Mucosa of descending colon (tissue), 3 donors: Measurements from ENCODE around the gene DNAI1. TPM values are rescaled to one million over a fixed set of nuclear protein-coding genes. Genes with fewer than 3 reads are reported as not detected.

Experiments
- ATAC-seq: fragments of 200-7000 bp; cut with Tn5 transposase; one replicate; pipeline ENCODE4 v1.9.1; 2020; ENCODE audit warnings: mild to moderate bottlenecking, moderate library complexity
- DNase-seq, 3 donors: peaks; one replicate each; pipeline ENCODE4 v3.0.0-alpha.2; 2020
- H3K36me3 ChIP-seq: fragments of 200-600 bp; one replicate; pipeline ENCODE4 v1.8.0; 2021; ENCODE audit warnings: low read depth, mild to moderate bottlenecking
- H3K4me1 ChIP-seq: fragments of 200-600 bp; one replicate; pipeline ENCODE4 v1.8.0; 2021; ENCODE audit warnings: low read depth, mild to moderate bottlenecking
- H3K4me3 ChIP-seq: fragments of 200-600 bp; one replicate; pipeline ENCODE4 v1.8.0; 2021; ENCODE audit warnings: mild to moderate bottlenecking
- H3K9me3 ChIP-seq: fragments of 200-600 bp; one replicate; pipeline ENCODE4 v1.8.0; 2021; ENCODE audit warnings: mild to moderate bottlenecking
- CTCF ChIP-seq: fragments of 200-600 bp; IDR thresholded peaks from one replicate; pipeline ENCODE4 v1.8.0; 2022; ENCODE audit warnings: antibody characterized with exemption, mild to moderate bottlenecking
- intact Hi-C, 2 donors: fragments of 100-400 bp; cut with DNase I in 1 of 2; cut with micrococcal nuclease in 1 of 2; formaldehyde crosslinking; loops; one replicate each; pipeline versions ENCODE4 v1.11.0 to v1.11.1; 2022; cut with DNase I, micrococcal nuclease
- total RNA-seq, 3 donors: library from RNA; stranded (reverse); fragmentation: NEBNext Ultra II Directional in 2 of 3; extraction: Animal tissue kit (Norgen Biotek cat#: 25700) in 2 of 3; gene quantifications; one replicate each; pipeline versions ENCODE4 v1.2.1 to v1.2.4, GENCODE V29; 2021 to 2023
- donor health status: DM: no; HTN: no; CAD: no; lungs with moderate emphysema.
- donor health status: DM: no; HTN: no; CAD: no.
- donor health status: DM: no; HTN: yes; CAD: no.

The DNAI1 gene
- total RNA-seq, 3 donors from 2014 or later: not detected

DNA sequence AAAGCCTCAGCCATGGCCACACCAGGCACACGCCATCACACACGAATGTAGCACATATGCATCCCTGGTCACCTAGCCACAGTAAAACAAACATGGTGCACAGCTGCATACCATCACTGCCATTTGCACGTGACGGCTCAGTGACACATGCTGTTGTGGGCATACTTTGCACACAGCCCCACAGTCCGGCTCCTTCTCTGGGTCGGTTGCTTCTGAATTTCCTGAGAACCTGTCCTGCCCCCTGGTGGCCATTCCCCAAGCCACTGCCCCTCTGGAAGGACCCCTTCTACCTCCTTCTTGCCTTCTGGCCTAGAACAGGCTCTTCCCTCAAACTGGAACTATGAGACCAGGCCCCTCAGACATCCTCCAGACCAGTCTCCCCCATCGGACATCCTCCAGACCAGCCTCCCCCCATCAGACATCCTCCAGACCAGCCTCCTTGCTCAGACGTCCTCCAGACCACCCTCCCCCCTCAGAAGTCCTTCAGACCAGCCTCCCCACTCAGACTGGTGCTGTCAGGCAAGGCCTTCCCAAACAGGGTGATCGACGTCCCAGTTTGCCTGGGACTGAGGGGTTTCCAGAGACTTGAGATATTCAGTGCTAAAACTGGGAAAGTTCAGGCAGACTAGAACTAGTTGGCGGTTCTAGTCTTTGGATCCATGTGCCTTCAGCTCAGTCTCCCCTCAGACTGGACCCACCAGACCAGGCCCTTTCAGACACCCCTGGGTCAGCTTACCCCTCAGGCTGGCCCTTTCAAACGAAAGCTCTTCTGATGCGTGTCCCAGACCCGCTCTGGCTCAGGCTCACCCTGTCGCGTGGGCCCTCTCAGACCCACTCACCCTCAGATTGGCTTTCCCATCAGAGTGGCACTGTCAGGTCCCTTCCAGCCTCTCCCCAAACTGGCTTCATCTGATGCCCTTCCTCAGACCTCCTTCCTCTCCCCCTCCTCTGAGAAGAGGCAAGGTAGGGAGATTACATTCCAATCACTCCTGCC is 88.5 kb downstream of the DNAI1 start:
- Histone ChIP-seq H3K4me3 (no peak overlapping the region), H3K4me1 (no peaks in the 10 kb centered on the region), H3K36me3 (no peaks in the 10 kb centered on the region), H3K9me3 (no peaks in the 10 kb centered on the region)
- peak; percentile 40 for TF ChIP-seq CTCF
- DNase-seq (peak in 2 of 3 donors; percentile 66 to 80), ATAC-seq (peak; percentile 69)
- intact Hi-C loops: loop anchor here (5.0 to 10.0 kb wide), 2 partner anchors 45 to 48 kb away; no protein-coding TSS in a partner anchor

- Histone ChIP-seq H3K4me1 (no peaks in the 10 kb centered on the region), H3K9me3 (no peaks in the 10 kb centered on the region), H3K36me3 (no peaks in the 10 kb centered on the region), H3K4me3 (no peak overlapping the region)
- intact Hi-C loops: loop anchor here (5.0 to 10.0 kb wide), 2 partner anchors 44 to 47 kb away; no protein-coding TSS in a partner anchor
- DNase-seq (peak in 2 of 3 donors; percentile 80 to 84), ATAC-seq (peak; percentile 84)
- peak; percentile 48 for TF ChIP-seq CTCF
Observed at GRCh38 chr9:34547960-34548611, 89.5 kb downstream of the DNAI1 start.

- ATAC-seq: no peak
- no peaks in the 10 kb centered on the region for H3K4me1 ChIP-seq
- H3K9me3 ChIP-seq: no peaks in the 10 kb centered on the region
- intact Hi-C loops: loop anchor here (5.0 to 10.0 kb wide), 2 partner anchors 43 to 45 kb away; no protein-coding TSS in a partner anchor
- TF ChIP-seq CTCF: no peak
- no peaks in the 10 kb centered on the region for H3K36me3 ChIP-seq
- H3K4me3 ChIP-seq: no peak overlapping the region
- DNase-seq: peak in 1 of 3 donors; percentile 37
Observed at GRCh38 chr9:34549407-34549732, 90.8 kb downstream of the DNAI1 start.

DNA sequence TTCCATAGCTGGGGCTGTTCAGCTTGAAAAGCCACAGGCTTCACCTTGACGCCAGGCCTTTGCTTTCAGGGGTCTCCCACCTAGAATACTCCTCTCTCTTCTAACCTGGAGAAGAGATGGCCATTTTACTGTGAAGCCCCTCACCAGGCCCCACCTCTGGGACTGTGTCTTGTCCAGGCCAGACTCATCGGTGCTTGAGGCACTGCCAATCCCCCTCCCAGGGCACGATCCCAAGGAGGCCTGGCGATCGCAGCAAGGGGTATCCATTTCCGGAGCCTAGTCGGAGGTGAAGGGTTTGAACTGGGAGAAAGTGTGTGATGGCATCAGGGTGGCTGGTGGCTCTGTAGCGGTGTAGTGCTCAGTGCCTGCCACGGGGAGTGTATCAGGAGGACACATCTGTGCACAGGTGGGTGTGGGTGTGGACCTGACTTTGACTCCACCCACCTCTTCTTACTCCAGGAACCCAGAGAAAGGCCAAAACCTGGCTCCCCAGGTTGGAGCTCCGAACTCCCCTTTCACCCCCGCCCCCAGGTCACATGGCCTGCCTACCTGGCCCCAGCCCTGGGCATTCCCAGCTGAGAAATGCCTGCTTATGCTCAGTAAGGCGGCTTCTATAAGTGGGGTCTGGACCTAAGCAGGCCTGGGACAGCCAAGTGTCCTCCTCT is 91.5 kb downstream of the DNAI1 start:
- ATAC-seq (no peak), DNase-seq (peak in 1 of 3 donors; percentile 18)
- Histone ChIP-seq H3K4me1 (no peaks in the 10 kb centered on the region), H3K36me3 (no peaks in the 10 kb centered on the region), H3K9me3 (no peaks in the 10 kb centered on the region), H3K4me3 (no peak overlapping the region)
- TF ChIP-seq CTCF: no peak
- intact Hi-C loops: no loop called here

DNA sequence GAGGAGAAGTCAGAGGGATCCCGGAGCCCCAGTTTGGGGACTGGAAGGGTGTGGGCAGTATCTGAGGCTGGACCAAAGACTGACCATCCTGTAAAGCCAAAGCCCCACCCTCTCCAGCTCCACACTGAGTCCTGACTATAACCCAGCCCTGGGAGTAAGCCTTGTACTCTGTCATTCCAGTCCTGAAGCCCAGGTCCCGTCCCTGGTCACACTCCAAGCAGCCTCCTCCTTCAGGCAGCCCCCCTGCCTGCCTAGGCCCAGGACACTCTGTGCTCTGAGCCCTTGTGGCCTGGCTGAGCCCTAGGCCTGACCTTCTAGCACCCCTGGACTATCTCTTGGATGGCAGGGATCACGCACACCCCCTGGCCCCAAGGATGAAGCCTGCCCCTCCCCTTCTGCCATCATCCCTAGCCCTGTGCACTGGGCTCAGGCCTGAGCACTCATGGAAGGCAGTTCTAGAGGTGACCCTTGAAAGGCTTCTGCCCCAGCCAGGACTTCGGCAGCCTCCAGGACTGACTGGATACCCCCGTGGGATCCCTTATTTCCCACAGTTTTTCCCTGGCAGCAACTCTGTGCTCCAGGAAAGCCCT is 92.2 kb downstream of the DNAI1 start:
- no peak for ATAC-seq
- DNase-seq: no peak
- H3K4me1 ChIP-seq: no peaks in the 10 kb centered on the region
- intact Hi-C loops: no loop called here
- H3K36me3 ChIP-seq: no peaks in the 10 kb centered on the region
- H3K9me3 ChIP-seq: no peaks in the 10 kb centered on the region
- TF ChIP-seq CTCF: no peak
- no peak overlapping the region for H3K4me3 ChIP-seq
